Epidermal melanocyte (primary cell): ENCODE measurements around the gene ZBTB16.

Experiments used
- DNase-seq: peaks from one replicate; pipeline ENCODE4 v3.0.0; 2011; ENCODE audit warnings: low spot score; ENCODE audit not compliant: insufficient read length

The ZBTB16 gene

GRCh38 chr11:114151631-114152030 is 92.1 kb downstream of the ZBTB16 start:
- no peak for DNase-seq

- no peak for DNase-seq
Observed at GRCh38 chr11:114152162-114152561, 92.7 kb downstream of the ZBTB16 start.

DNA sequence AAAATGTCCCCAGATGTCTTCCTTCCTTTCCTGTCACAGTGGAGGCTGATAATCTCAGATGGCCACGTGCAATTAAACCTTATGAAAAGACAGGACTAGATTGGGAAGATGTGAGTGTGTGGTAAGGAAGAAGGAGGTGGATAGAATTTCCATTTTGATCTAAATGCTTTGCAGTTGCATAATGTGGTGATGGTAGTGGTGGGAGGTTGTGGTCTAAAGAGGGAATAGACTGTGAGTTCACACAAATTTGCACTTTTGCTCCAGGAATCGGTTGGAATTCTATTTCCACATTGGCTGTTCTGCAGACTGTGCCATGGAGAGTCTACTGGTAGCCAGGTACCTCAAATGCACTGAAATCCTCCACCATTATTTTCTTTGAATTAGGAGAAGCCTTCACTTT is 93.3 kb downstream of the ZBTB16 start:
- DNase-seq: no peak

- DNase-seq: no peak
Observed at GRCh38 chr11:114153224-114153623, 93.7 kb downstream of the ZBTB16 start.

DNA sequence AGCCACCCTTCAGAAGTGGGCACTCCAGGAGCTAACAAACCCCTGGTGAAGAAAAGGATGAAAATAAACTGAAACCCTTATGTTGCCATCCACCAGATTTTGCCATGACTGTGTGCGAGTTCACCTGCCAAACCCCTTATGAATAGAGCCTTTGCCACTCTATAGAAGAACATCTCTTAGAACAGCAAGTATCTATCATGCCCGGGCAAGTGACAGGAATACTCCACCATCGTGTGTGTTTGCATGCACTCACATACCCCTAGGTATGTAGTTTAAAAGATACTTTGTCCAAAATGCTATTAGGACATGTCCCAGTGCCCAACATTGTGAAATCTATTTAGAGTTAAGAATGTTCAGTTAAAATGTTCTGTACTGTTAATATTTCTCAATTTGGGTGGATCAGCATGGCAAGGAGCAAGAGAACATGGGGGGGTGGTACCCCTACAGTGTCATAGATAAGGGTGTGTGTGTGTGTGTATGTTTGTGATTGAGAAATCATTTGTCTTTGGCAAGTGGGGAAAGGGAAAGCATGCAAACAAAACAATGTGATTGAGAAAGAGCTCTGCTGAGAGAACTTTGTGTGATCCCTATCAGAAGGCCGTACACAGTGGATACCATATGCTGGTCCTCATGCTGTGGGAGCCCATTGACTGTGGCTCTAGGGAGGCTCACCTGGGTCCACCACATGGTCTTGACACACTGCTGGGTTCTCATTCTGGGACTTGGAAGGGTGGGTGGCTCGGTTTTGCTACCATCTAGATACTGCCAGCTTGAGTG is 94.9 kb downstream of the ZBTB16 start:
- DNase-seq: no peak

DNA sequence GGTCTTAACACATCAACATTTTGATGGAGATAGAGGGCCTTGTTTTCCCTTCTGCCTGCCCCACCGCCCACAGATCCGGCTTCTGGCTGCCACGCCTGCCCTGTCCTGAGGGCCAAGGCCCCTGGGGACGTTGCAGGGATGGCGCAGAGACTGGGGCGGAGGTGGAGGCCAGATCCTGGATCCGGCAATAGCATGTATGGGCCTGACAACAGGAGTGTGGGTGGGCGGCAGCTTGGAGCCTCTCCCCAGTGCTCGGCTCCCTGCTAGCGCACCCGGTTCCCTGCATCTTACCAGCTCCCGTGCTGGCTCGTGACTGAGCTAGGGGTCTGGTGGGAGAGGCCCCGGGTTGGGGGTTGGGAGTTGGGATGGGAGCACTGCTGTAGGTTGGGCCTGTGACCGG is 95.6 kb downstream of the ZBTB16 start:
- no peak for DNase-seq

GRCh38 chr11:114156131-114156581 is 96.6 kb downstream of the ZBTB16 start:
- DNase-seq: no peak

DNA sequence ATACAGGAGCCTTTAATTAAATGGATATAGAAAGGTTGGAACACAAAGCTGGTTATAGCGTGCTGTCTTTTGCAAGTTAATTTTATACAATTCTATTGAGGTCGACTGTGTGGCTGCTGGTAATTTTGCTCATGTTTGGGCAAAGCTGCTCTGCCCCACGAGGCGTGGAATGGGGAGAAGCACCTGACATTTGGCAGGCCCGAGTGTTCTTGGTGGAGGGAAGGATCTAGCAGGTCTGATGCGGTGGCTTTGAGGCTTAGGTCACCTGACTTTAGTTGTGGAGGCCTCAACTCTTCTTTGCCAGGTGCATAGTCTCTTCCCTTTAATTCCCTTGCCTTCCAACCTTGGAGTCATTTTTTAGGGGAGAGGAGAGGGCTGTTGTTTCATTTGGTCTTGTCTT is 97.3 kb downstream of the ZBTB16 start:
- no peak for DNase-seq

- no peak for DNase-seq
Observed at GRCh38 chr11:114157476-114158050, 98.1 kb downstream of the ZBTB16 start.

- DNase-seq: no peak
Observed at GRCh38 chr11:114158421-114158820, 98.9 kb downstream of the ZBTB16 start.

GRCh38 chr11:114158886-114159285 is 99.4 kb downstream of the ZBTB16 start:
- no peak for DNase-seq

DNA sequence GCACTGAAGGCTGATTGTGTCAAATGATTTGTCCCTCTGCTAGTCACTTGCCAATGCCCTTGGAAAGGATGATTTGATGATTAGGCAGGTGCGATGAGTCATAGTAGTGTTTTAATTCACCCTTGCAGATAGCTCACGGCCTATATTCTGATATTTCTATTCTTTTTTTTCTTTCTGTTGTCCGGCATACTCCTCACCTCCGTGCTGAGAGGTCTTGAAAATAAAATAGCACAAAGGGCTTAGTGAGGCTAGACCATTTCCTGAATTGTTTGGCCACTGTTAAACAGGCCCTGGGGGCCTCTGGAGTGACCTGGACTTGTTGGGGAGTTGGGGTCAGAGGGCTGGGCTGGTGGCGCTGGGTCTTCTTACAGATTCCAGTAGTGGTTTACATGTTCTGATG is 99.8 kb downstream of the ZBTB16 start:
- no peak for DNase-seq

DNA sequence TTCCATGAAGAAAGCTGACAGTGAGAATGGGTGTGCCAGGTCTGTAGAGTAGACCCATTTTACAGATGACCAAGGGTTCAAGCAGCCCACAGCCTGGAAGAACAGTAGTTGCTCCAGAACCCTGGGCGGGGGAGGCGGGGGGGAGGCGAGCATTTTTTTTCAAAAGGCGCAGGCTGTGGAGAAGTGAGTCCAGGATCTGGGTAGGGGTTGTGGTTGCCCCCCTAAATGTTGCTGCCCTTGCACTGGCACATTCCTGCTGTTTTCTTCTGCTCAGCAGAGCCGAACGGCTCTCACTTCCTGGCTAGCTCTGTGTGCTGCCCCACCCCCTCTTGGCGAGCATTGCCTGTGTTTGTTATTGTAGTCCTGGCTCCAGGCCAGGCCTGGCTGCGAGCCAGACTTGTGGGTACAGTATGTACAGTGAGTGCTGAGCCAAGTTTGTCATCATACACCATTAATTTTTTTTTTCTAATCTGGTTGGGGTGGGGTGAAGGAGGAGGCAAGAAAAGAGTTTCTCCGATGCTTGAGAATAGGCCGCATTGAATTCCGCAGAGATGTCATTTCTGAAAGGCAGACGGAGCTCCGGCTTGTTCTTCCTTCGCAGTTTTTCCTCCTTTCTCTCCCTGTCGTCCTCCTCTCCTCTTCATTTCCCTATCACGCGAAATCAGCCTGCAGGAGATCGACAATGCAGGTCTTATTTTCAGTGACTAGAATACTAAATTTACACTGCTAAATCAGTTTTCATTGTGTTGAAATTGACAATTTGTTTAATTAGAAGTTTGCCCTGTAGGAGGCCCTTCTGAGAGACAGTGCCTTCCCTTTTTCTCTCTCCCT is 100.5 kb downstream of the ZBTB16 start:
- peak; percentile 91 for DNase-seq

DNA sequence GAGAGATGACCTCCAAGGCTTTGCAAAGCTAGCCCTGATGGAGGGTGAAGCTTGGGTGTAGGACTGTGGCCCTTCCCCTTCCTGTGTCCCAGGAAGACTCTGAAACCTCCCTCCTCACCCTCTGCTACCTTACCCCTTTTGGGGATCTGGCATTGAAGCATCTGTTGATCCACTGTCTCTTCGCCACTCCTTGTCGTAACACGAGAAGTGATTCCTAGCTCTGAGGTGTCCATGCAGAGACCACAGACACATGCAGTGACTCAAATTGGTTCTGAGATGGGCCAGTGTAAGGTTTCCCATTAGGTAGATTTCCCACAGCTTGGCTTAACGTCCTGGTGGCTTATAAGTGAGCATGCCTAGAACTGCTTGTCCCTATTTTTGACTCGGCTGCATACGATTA is 101.4 kb downstream of the ZBTB16 start:
- no peak for DNase-seq

DNA sequence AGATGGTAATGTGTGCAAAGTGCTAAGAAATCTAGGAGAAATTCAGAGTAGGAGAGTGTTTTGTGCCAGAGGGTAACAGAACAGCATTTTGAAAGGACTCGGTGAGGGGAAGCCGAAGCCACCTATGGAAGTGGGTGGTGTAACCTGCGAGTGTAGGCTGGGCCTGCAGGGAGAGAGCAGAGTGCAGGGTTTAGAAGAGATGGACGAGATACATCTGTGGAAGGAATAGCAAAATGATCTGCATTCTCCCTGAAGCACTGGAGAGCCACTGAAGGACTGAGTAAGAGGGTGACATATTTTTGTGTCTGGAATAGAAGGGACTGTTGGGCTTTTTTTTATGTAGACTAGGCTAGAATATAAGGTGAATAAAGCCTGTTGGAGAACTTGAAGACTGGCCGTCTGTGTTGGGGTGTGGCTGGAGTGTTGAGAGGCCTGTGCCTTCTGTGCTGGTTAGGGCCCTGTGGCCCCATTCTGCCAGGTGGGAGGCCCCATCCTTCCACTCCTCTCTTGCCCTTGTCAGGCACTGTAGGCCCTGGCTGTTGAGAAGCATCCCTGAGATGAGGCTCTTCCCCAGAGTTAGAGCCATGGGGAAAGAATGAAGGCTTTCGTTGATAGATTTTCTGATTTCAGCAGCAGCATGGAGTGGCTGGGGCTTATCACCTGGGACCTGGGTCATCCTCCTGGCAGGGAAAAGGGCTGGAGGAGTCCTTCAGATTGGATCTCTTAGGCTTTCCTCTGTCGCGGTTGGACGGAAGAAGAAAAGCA is 102.2 kb downstream of the ZBTB16 start:
- no peak for DNase-seq

DNA sequence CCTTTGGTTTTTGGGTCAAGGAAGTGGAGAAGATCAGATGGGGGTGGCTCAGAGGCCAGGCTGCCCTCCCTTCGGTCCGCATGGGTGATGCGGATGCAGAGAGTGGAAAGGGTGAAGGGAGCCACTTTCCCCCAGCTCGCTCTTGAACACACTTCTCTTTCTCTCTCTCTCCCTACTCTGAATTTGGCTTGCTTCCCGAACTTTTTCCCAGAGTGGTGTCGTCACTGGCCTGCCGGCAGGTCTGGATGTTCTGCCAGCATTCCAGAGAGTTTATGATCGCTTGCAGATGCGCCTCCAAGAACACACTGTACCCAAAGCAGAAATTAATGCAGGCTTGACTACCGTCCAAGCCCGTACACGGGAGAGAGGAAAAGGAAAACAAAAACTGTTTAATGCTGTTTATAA is 103.2 kb downstream of the ZBTB16 start:
- DNase-seq: peak; percentile 68

- no peak for DNase-seq
Observed at GRCh38 chr11:114163229-114163631, 103.7 kb downstream of the ZBTB16 start.

- no peak for DNase-seq
Observed at GRCh38 chr11:114163830-114164401, 104.4 kb downstream of the ZBTB16 start.

- no peak for DNase-seq
Observed at GRCh38 chr11:114164546-114164945, 105.0 kb downstream of the ZBTB16 start.

DNA sequence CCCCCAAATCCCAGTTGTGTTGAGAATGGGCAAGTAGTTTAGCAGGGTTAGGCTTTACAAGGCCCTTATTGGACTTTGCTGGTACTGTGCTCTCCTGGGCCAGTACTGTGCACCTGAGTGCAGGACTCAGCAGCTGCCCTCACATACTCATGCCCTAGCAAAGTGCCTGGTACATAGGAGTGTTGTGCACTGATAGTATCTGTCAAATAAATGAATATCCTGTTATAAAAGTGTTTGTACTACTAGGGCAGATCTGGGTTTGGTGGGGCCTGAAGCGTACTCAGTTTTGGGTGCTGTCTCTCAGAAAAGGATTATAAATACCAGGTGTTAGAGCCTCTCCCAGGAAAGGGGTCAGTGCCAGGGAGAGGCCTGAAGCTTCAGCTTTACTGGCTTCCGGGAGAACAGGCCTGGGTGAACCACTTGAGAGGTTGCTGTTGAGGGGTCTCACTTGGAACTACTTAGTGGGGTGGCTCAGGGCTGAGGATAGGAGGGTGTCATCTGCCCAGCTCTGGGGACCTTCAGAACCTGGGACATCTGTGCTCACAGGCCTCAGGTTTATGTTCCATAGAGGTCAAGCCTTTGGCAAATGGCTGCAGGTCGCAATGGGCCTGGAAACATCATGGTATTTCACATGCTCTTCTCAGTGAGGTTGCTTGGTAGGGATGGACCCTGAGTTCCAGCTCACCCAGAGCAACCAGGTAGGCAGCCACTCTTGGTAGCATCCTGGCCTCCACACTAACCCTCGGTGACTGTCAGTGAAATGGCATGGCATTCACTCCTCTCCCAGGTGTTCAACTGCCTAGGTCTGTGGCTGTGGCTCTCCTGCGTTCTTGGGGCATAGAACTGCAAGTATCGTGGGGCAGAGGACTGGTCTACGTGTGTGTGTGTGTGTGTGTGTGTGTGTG is 106.1 kb downstream of the ZBTB16 start:
- DNase-seq: no peak
